Stimulated activated naive CD8-positive, alpha-beta T cell treated with anti-CD3 and anti-CD28 coated beads, Interleukin-15, Interleukin-2, amounts not matched to agents 100 U/mL and 50 U/mL, for 24 hours (primary cell): ENCODE data around the gene AMOTL1.
A peak's percentile ranks its signal among the peaks of the same experiment; 100 is the strongest.

ENCODE experiments used
- ATAC-seq: fragments of 150-1000 bp; cut with Tn5 transposase; one replicate; pipeline ENCODE4 v1.10.0; 2021
- DNase-seq: peaks from one replicate; pipeline ENCODE4 v3.0.0; 2021

Gene AMOTL1

GRCh38 chr11:94741022-94741679 lies 27.0 kb upstream of the AMOTL1 start:
- peak; percentile 6 for DNase-seq
- ATAC-seq: peak; percentile 50

- DNase-seq: no peak
- ATAC-seq: no peak
These were observed 25.5 kb upstream of the AMOTL1 start for GRCh38 chr11:94742665-94743064.

GRCh38 chr11:94746721-94747120 lies 21.4 kb upstream of the AMOTL1 start:
- DNase-seq (no peak), ATAC-seq (no peak)

GRCh38 chr11:94747146-94747545 lies 21.0 kb upstream of the AMOTL1 start:
- DNase-seq (no peak), ATAC-seq (no peak)

- ATAC-seq (no peak), DNase-seq (no peak)
These were observed 20.5 kb upstream of the AMOTL1 start for GRCh38 chr11:94747601-94748041.

GRCh38 chr11:94749369-94749768 lies 18.8 kb upstream of the AMOTL1 start:
- ATAC-seq: no peak
- DNase-seq: no peak

GRCh38 chr11:94750319-94751217 lies 17.6 kb upstream of the AMOTL1 start:
- ATAC-seq (no peak), DNase-seq (no peak)

- DNase-seq (no peak), ATAC-seq (no peak)
These were observed 16.9 kb upstream of the AMOTL1 start for GRCh38 chr11:94751218-94751609.

GRCh38 chr11:94751786-94752185 lies 16.4 kb upstream of the AMOTL1 start:
- ATAC-seq: no peak
- no peak for DNase-seq

- DNase-seq: no peak
- no peak for ATAC-seq
These were observed 14.5 kb upstream of the AMOTL1 start for GRCh38 chr11:94753630-94754029.

- ATAC-seq (no peak), DNase-seq (no peak)
These were observed 13.8 kb upstream of the AMOTL1 start for GRCh38 chr11:94754335-94754734.

GRCh38 chr11:94754819-94755218 lies 13.3 kb upstream of the AMOTL1 start:
- DNase-seq (no peak), ATAC-seq (no peak)

GRCh38 chr11:94755494-94755893 lies 12.7 kb upstream of the AMOTL1 start:
- ATAC-seq (no peak), DNase-seq (no peak)

GRCh38 chr11:94757037-94757735 lies 11.0 kb upstream of the AMOTL1 start:
- DNase-seq (no peak), ATAC-seq (no peak)

- DNase-seq: no peak
- no peak for ATAC-seq
These were observed 9.5 kb upstream of the AMOTL1 start for GRCh38 chr11:94758666-94759065.

- ATAC-seq (no peak), DNase-seq (no peak)
These were observed 8.6 kb upstream of the AMOTL1 start for GRCh38 chr11:94759522-94759921.

GRCh38 chr11:94760296-94760695 lies 7.9 kb upstream of the AMOTL1 start:
- no peak for DNase-seq
- no peak for ATAC-seq

- ATAC-seq: no peak
- DNase-seq: no peak
These were observed 5.9 kb upstream of the AMOTL1 start for GRCh38 chr11:94762208-94762607.

GRCh38 chr11:94762995-94763394 lies 5.2 kb upstream of the AMOTL1 start:
- DNase-seq: no peak
- no peak for ATAC-seq

GRCh38 chr11:94766713-94767206 lies 1.4 kb upstream of the AMOTL1 start:
- ATAC-seq (no peak), DNase-seq (no peak)

GRCh38 chr11:94767291-94767690 lies 865 bp upstream of the AMOTL1 start:
- DNase-seq (no peak), ATAC-seq (no peak)

- ATAC-seq (peak; percentile 19), DNase-seq (no peak)
These were observed 716 bp downstream of the AMOTL1 start for GRCh38 chr11:94768602-94769541.
